Transverse colon (tissue), 4 donors: ENCODE data around the gene LYRM4. TPM values are rescaled to one million over a fixed set of nuclear protein-coding genes. Genes with fewer than 3 reads are reported as not detected.

ENCODE experiments used
- DNase-seq: peaks from one replicate; pipeline ENCODE4 v3.0.0-alpha.2; 2019
- H3K27ac ChIP-seq, 4 donors: fragments of 200-600 bp; sonication (generic); 2 replicates each; pipeline ENCODE4 v1.5.1; 2016 to 2018; ENCODE audit warnings: inconsistent platforms in 4 of 4
- H3K27me3 ChIP-seq: fragments of 200-600 bp; sonication (generic); 2 replicates; pipeline ENCODE4 v1.5.1; 2017; ENCODE audit warnings: inconsistent platforms
- H3K36me3 ChIP-seq, 4 donors: fragments of 200-600 bp; sonication (generic); 2 replicates each; pipeline ENCODE4 v1.5.1; 2017 to 2019; ENCODE audit warnings: inconsistent platforms in 4 of 4
- H3K4me1 ChIP-seq, 4 donors: fragments of 200-600 bp; sonication (generic); 2 replicates each; pipeline ENCODE4 v1.5.1; 2017 to 2020; ENCODE audit warnings: inconsistent platforms in 4 of 4
- H3K4me3 ChIP-seq, 4 donors: fragments of 200-600 bp; sonication (generic); 1 replicate in 1 of 4; 2 replicates in 3 of 4; pipeline versions ENCODE4 v1.5.1 to v1.6.1; 2017 to 2019; ENCODE audit warnings: inconsistent platforms in 4 of 4
- H3K9me3 ChIP-seq, 2 donors: fragments of 200-600 bp; sonication (generic); 2 replicates each; pipeline ENCODE4 v1.5.1; 2017 to 2019; ENCODE audit warnings: inconsistent platforms in 2 of 2
- EP300 ChIP-seq: sonication (generic); formaldehyde crosslinking; IDR thresholded peaks from one replicate; pipeline ENCODE4 v1.6.1; 2017; ENCODE audit warnings: antibody characterized with exemption, low read depth
- POLR2A ChIP-seq: fragments of 450-650 bp; IDR thresholded peaks from one replicate; pipeline ENCODE4 v1.6.1; 2016; ENCODE audit warnings: antibody characterized with exemption, mild to moderate bottlenecking, moderate library complexity
- POLR2AphosphoS5 ChIP-seq, 3 donors: sonication (generic); formaldehyde crosslinking; IDR thresholded peaks; one replicate each; pipeline ENCODE4 v1.6.1; 2016; ENCODE audit warnings: antibody characterized with exemption in 3 of 3
- WGBS, 2 donors: methylation state at CpG; one replicate each; pipeline ENCODE4 v1.1.5; 2018; ENCODE audit warnings: low coverage in 1 of 2; 5-methylcytosine and 5-hydroxymethylcytosine counted together
- in situ Hi-C, 4 donors: fragments of 200-750 bp; cut with MboI; loops; one replicate each; pipeline versions ENCODE4 v1.15.0 to v1.15.1; 2017; ENCODE audit warnings: low sequenced_read_pairs in 3 of 4, low pct_ligation_motif_present in 1 of 4, low pct_unique_long_range_greater_than_20kb in 1 of 4
- intact Hi-C: fragments of 100-400 bp; cut with DNase I; formaldehyde crosslinking; loops from one replicate; pipeline ENCODE4 v1.15.1; 2023; ENCODE audit warnings: low total_unique reads
- total RNA-seq, 4 donors: library from RNA; depleted of rRNA; stranded (reverse); fragments of >200 nt; gene quantifications; one replicate each; pipeline ENCODE4 v1.1.0, GENCODE V29; 2016
- TF ChIP-seq, protein P1 (sequence below), 5 experiments: fragments of 200-600 bp in 3 of 5; fragments of 450-650 bp in 2 of 5; sonication (generic) in 3 of 5; IDR thresholded peaks; 1 replicate in 2 of 5; 2 replicates in 3 of 5; pipeline ENCODE4 v1.5.1; 2016 to 2017; ENCODE audit warnings: antibody characterized with exemption in 5 of 5, inconsistent platforms in 3 of 5, mild to moderate bottlenecking in 2 of 5, moderate library complexity in 1 of 5

The LYRM4 gene
- total RNA-seq, 4 donors from 2014 or later = 3.0 to 14.0 (median 6.9) TPM

DNA sequence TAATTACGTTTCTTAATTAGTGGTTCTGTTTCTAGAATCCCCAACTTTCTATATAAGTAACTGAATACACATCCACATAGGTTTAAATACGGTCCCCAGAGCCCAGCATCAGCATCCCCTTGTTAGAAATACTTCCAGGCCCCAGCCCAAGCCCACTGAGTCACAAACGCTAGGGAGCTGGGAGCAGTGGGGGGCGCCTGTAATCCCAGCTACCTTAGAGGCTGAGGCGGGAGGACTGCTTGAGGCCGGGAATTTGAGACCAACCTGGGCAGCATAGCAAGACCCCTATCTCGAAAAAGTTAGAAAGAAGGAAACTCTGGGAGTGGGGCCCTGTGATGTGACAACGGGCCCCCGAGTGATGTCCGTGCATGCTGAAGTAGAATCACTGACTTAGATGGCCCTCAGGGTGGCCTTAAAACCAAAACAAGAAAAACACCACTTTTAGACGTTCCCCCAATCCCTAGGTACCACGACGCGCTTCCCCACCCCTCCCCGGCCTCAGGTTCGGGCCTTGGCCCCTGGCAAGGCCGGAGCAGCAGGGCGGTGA lies 176.9 kb downstream of the LYRM4 start:
- in situ Hi-C loops (no loop called here), intact Hi-C loops (no loop called here)
- TF ChIP-seq, protein P1, sequence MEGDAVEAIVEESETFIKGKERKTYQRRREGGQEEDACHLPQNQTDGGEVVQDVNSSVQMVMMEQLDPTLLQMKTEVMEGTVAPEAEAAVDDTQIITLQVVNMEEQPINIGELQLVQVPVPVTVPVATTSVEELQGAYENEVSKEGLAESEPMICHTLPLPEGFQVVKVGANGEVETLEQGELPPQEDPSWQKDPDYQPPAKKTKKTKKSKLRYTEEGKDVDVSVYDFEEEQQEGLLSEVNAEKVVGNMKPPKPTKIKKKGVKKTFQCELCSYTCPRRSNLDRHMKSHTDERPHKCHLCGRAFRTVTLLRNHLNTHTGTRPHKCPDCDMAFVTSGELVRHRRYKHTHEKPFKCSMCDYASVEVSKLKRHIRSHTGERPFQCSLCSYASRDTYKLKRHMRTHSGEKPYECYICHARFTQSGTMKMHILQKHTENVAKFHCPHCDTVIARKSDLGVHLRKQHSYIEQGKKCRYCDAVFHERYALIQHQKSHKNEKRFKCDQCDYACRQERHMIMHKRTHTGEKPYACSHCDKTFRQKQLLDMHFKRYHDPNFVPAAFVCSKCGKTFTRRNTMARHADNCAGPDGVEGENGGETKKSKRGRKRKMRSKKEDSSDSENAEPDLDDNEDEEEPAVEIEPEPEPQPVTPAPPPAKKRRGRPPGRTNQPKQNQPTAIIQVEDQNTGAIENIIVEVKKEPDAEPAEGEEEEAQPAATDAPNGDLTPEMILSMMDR (IDR thresholded peaks at IDR 0.05) = no peak
- no peak for TF ChIP-seq POLR2AphosphoS5 (IDR thresholded peaks at IDR 0.05)
- no peak for TF ChIP-seq EP300
- TF ChIP-seq POLR2A = no peak

DNA sequence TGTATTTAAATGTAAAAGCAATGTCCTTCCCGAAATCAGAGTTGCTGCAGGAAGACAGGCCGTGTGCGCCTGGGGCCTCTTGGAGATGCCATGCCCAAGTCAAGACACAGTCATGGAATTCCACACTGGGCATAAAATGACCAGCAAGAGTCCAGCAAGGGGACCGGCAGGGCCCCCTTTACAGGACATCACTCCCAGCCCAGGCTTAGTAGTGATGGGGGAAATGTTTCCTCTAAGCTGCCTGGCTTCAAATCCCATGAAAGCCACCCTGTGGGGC lies 177.5 kb downstream of the LYRM4 start:
- H3K36me3 ChIP-seq = no peaks in the 10 kb centered on the region
- H3K27ac ChIP-seq = no peak overlapping the region
- peaks cover 5% of the 10 kb centered on the region for H3K27me3 ChIP-seq
- TF ChIP-seq POLR2AphosphoS5 (IDR thresholded peaks at IDR 0.05) (no peak), EP300 (no peak), POLR2A (no peak)
- TF ChIP-seq, protein P1 (IDR thresholded peaks at IDR 0.05) = no peak
- no peaks in the 10 kb centered on the region for H3K9me3 ChIP-seq
- intact Hi-C loops = no loop called here
- DNase-seq = no peak
- in situ Hi-C loops = no loop called here
- WGBS, 2 donors = 48 to 50% methylated on average over 4 of the region's 4 CpGs
- H3K4me1 ChIP-seq = peaks cover 5 to 21% (median 16%) of the 10 kb centered on the region in 4 donors
- no peak overlapping the region for H3K4me3 ChIP-seq

More for the DNA sequence above, 176.9 kb downstream of the LYRM4 start:
- 58 to 100% methylated on average over 1 to 14 of the region's 18 CpGs for WGBS, 2 donors
- Histone ChIP-seq H3K27me3 (peaks cover 5% of the 10 kb centered on the region), H3K36me3 (no peaks in the 10 kb centered on the region), H3K4me1 (peaks cover 5 to 21% (median 16%) of the 10 kb centered on the region in 4 donors), H3K27ac (peak overlapping the region; percentile 73 to 84 (median 80)), H3K9me3 (no peaks in the 10 kb centered on the region), H3K4me3 (peak overlapping the region; percentile 42 to 69 (median 52))
- no peak for DNase-seq

DNA sequence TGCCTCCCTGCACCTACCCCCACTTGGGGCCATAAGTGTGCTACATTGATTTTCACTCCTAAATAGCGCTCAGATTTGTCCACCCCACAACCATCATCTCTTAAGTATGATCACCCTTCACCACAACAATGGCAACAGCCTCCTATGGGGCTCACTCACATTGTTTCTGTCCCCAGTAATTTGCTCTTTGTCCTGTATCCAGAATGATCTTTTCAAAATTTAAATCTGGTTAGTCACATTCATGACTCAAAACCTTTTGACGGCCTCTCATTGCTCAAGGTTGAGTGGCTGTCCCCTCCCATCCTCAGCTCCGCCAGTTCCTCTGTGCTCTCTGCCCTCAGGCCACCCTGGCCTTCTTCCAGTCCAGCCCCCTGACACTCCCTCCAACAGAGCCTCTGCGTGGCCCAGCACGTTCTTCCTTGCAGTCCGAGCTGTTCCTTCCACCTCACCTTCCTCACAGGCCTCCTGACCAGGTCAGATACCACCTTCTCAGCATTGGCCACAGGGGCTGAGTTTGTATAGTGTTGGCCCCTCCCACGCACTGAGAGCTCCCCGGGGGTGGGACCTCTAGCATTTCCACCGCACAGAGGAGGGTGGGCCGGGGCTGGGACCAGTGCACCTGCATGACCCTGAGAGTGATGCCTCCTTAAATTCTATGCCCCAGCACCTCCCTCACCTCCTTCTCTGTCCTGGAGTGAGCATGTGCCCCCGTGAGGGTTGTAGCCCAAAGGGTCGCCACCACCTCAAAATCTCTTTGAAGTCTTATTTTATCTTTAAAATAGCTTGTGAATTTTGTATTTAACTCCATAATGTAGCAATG lies 178.1 kb downstream of the LYRM4 start:
- in situ Hi-C loops (no loop called here), intact Hi-C loops (no loop called here)
- Histone ChIP-seq H3K9me3 (no peaks in the 10 kb centered on the region), H3K4me3 (no peak overlapping the region), H3K4me1 (peaks cover 5 to 21% (median 16%) of the 10 kb centered on the region in 4 donors), H3K27ac (no peak overlapping the region), H3K36me3 (no peaks in the 10 kb centered on the region), H3K27me3 (peaks cover 5% of the 10 kb centered on the region)
- WGBS, 2 donors = 78 to 85% methylated on average over 8 to 12 of the region's 12 CpGs
- DNase-seq = no peak
- TF ChIP-seq POLR2A (no peak), EP300 (no peak), POLR2AphosphoS5 (IDR thresholded peaks at IDR 0.05) (no peak)
- TF ChIP-seq, protein P1 (IDR thresholded peaks at IDR 0.05) = no peak

DNA sequence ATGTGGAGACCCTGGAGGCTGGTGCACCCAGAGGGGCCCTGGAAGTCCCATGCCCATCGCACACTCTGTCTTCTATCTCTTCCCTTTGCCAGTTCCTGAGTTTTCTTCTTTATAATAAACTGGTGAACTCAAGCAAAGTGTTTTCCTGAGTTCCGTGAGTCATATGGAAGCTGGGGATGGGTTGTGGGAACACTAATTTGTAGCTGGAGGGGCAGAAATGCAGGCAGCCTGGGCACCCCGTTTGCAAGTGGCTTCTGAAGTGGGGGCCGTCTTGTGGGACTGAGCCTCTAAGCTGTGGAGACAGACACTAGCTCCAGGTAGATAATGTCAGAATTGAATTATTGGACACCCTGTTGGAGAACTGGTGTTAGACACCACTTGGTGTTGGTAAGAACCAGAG lies 178.8 kb downstream of the LYRM4 start:
- in situ Hi-C loops = no loop called here
- TF ChIP-seq, protein P1 (IDR thresholded peaks at IDR 0.05) = no peak
- TF ChIP-seq EP300 (no peak), POLR2AphosphoS5 (IDR thresholded peaks at IDR 0.05) (no peak), POLR2A (no peak)

More for the DNA sequence above, 178.8 kb downstream of the LYRM4 start:
- no peaks in the 10 kb centered on the region for H3K9me3 ChIP-seq
- H3K4me3 ChIP-seq = no peak overlapping the region
- peaks cover 5% of the 10 kb centered on the region for H3K27me3 ChIP-seq
- H3K27ac ChIP-seq = no peak overlapping the region
- WGBS, 2 donors = 66 to 92% methylated on average over 2 to 4 of the region's 4 CpGs
- H3K4me1 ChIP-seq = peaks cover 5 to 21% (median 16%) of the 10 kb centered on the region in 4 donors
- intact Hi-C loops = no loop called here
- H3K36me3 ChIP-seq = no peaks in the 10 kb centered on the region
- no peak for DNase-seq
